H1 (cell line): ENCODE data around the gene SLC25A24. TPM values are rescaled to one million over a fixed set of nuclear protein-coding genes. Genes with fewer than 3 reads are reported as not detected.

Experiments used
- BACH1 ChIP-seq: IDR thresholded peaks from 2 replicates; pipeline ENCODE4 v1.6.1; 2012; ENCODE audit warnings: low read length, improper control_type of control experiment
- GABPA ChIP-seq: IDR thresholded peaks from 2 replicates; pipeline ENCODE4 v1.6.1; 2011; ENCODE audit warnings: mild to moderate bottlenecking, low read length, moderate library complexity, borderline replicate concordance; ENCODE audit not compliant: insufficient read depth
- KDM5A ChIP-seq: fragments of 200-600 bp; IDR thresholded peaks from 2 replicates; pipeline ENCODE4 v1.7.1; 2012; ENCODE audit warnings: mild to moderate bottlenecking, low read length, inconsistent platforms, mixed read lengths
- PHF8 ChIP-seq: fragments of 200-600 bp; sonication (generic); conservative IDR thresholded peaks from 2 replicates; pipeline ENCODE4 v1.7.1; 2012; ENCODE audit warnings: low read depth, mild to moderate bottlenecking, inconsistent platforms, low read length, moderate library complexity
- POLR2A ChIP-seq, 2 experiments: IDR thresholded peaks; 1 replicate in 1 of 2; 2 replicates in 1 of 2; pipeline ENCODE4 v1.6.1; 2011; ENCODE audit warnings: low read depth in 2 of 2, low read length in 2 of 2, mild to moderate bottlenecking in 2 of 2; ENCODE audit errors: control extremely low read depth in 1 of 2
- RAD21 ChIP-seq, 2 experiments: IDR thresholded peaks in 1 of 2; conservative IDR thresholded peaks in 1 of 2; 2 replicates each; pipeline ENCODE4 v1.6.1; 2011; ENCODE audit warnings: low read depth in 2 of 2, low read length in 2 of 2, improper control_type of control experiment in 1 of 2, inconsistent platforms in 1 of 2, mild to moderate bottlenecking in 1 of 2, moderate library complexity in 1 of 2
- SAP30 ChIP-seq: fragments of 300-600 bp; sonication (generic); IDR thresholded peaks from 2 replicates; pipeline ENCODE4 v1.7.1; 2012; ENCODE audit warnings: low read length, moderate library complexity, mild to moderate bottlenecking, inconsistent platforms; ENCODE audit not compliant: insufficient read depth, insufficient replicate concordance
- SP2 ChIP-seq: IDR thresholded peaks from 2 replicates; pipeline ENCODE4 v1.6.1; 2012; ENCODE audit warnings: mild to moderate bottlenecking, low read length, inconsistent platforms
- YY1 ChIP-seq: IDR thresholded peaks from 2 replicates; pipeline ENCODE4 v1.6.1; 2011; ENCODE audit warnings: low read depth, mild to moderate bottlenecking, low read length
- polyA plus RNA-seq, 7 experiments: library from polyadenylated mRNA; depleted of rRNA in 3 of 7; stranded (reverse) in 5 of 7; unstranded in 2 of 7; fragments of >200 nt in 5 of 7; fragments of 200-250 nt in 2 of 7; gene quantifications; 1 replicate in 5 of 7; 2 replicates in 1 of 7; 4 replicates in 1 of 7; pipeline versions ENCODE4 v1.2.1 to v1.2.3, GENCODE V29; 2011 to 2013; ENCODE audit warnings: missing spikeins in 2 of 7, mixed read lengths in 2 of 7
- total RNA-seq: library from RNA; stranded (reverse); fragmentation: NEBNext Ultra II Directional; extraction: Animal tissue kit (Norgen Biotek cat#: 25700); gene quantifications from 2 replicates; pipeline ENCODE4 v1.2.1, GENCODE V29; 2021
- TF ChIP-seq, protein P1 (sequence below): fragments of 300-600 bp; sonication (generic); IDR thresholded peaks from 2 replicates; pipeline ENCODE4 v1.7.1; 2012; ENCODE audit warnings: low read length, moderate library complexity, mild to moderate bottlenecking, inconsistent platforms; ENCODE audit not compliant: insufficient replicate concordance

The SLC25A24 gene
- total and polyA plus RNA-seq, 2 of the 8 experiments (the other 6 are each of a cell fraction or from before 2014, with no cell fraction given): 13.6 to 40.6 TPM

DNA sequence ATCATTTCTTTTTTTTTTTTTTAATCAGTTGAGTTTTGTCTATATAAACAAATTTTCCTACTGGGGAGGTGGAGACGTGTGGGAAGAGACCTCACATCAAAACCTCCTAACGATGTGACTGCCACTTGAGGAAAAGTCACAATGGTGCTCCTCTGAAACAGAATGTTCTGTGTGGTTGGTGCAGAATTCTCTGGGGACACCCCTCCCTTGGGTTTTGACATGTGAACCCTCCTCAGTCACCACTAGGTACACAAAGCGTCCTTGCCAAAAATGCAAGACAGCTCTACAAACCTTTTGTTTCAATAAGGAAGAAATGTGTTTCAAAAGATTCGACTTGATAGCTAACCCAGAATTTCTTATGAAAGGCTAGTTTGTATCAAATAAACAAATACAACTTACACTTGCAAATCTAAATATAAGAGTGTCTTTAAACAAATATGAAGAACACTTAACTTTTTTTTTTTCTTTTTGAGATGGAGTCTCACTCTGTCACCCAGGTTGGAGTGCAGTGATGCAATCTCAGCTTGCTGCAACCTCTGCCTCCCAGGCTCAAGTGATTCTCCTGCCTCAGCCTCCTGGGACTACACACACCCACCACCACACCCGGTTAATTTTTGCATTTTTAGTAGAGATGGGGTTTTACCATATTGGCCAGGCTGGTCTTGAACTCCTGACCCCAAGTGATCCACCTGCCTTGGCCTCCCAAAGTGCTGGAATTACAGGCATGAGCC is 9.3 kb downstream of the SLC25A24 start (continued):
- TF ChIP-seq, protein P1, sequence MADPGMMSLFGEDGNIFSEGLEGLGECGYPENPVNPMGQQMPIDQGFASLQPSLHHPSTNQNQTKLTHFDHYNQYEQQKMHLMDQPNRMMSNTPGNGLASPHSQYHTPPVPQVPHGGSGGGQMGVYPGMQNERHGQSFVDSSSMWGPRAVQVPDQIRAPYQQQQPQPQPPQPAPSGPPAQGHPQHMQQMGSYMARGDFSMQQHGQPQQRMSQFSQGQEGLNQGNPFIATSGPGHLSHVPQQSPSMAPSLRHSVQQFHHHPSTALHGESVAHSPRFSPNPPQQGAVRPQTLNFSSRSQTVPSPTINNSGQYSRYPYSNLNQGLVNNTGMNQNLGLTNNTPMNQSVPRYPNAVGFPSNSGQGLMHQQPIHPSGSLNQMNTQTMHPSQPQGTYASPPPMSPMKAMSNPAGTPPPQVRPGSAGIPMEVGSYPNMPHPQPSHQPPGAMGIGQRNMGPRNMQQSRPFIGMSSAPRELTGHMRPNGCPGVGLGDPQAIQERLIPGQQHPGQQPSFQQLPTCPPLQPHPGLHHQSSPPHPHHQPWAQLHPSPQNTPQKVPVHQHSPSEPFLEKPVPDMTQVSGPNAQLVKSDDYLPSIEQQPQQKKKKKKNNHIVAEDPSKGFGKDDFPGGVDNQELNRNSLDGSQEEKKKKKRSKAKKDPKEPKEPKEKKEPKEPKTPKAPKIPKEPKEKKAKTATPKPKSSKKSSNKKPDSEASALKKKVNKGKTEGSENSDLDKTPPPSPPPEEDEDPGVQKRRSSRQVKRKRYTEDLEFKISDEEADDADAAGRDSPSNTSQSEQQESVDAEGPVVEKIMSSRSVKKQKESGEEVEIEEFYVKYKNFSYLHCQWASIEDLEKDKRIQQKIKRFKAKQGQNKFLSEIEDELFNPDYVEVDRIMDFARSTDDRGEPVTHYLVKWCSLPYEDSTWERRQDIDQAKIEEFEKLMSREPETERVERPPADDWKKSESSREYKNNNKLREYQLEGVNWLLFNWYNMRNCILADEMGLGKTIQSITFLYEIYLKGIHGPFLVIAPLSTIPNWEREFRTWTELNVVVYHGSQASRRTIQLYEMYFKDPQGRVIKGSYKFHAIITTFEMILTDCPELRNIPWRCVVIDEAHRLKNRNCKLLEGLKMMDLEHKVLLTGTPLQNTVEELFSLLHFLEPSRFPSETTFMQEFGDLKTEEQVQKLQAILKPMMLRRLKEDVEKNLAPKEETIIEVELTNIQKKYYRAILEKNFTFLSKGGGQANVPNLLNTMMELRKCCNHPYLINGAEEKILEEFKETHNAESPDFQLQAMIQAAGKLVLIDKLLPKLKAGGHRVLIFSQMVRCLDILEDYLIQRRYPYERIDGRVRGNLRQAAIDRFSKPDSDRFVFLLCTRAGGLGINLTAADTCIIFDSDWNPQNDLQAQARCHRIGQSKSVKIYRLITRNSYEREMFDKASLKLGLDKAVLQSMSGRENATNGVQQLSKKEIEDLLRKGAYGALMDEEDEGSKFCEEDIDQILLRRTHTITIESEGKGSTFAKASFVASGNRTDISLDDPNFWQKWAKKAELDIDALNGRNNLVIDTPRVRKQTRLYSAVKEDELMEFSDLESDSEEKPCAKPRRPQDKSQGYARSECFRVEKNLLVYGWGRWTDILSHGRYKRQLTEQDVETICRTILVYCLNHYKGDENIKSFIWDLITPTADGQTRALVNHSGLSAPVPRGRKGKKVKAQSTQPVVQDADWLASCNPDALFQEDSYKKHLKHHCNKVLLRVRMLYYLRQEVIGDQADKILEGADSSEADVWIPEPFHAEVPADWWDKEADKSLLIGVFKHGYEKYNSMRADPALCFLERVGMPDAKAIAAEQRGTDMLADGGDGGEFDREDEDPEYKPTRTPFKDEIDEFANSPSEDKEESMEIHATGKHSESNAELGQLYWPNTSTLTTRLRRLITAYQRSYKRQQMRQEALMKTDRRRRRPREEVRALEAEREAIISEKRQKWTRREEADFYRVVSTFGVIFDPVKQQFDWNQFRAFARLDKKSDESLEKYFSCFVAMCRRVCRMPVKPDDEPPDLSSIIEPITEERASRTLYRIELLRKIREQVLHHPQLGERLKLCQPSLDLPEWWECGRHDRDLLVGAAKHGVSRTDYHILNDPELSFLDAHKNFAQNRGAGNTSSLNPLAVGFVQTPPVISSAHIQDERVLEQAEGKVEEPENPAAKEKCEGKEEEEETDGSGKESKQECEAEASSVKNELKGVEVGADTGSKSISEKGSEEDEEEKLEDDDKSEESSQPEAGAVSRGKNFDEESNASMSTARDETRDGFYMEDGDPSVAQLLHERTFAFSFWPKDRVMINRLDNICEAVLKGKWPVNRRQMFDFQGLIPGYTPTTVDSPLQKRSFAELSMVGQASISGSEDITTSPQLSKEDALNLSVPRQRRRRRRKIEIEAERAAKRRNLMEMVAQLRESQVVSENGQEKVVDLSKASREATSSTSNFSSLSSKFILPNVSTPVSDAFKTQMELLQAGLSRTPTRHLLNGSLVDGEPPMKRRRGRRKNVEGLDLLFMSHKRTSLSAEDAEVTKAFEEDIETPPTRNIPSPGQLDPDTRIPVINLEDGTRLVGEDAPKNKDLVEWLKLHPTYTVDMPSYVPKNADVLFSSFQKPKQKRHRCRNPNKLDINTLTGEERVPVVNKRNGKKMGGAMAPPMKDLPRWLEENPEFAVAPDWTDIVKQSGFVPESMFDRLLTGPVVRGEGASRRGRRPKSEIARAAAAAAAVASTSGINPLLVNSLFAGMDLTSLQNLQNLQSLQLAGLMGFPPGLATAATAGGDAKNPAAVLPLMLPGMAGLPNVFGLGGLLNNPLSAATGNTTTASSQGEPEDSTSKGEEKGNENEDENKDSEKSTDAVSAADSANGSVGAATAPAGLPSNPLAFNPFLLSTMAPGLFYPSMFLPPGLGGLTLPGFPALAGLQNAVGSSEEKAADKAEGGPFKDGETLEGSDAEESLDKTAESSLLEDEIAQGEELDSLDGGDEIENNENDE: no peak
- TF ChIP-seq PHF8: no peak
- TF ChIP-seq POLR2A (IDR thresholded peaks at IDR 0.05; ENCODE audit: control extremely low read depth in 1 of 2, low read depth in 2 of 2, low read length in 2 of 2): no peak
- no peak for TF ChIP-seq SP2
- TF ChIP-seq GABPA: no peak
- TF ChIP-seq YY1: no peak
- TF ChIP-seq RAD21 (IDR thresholded peaks at IDR 0.05 in 1 of 2, conservative IDR thresholded peaks at IDR 0.05 in 1 of 2; ENCODE audit: low read depth in 2 of 2, low read length in 2 of 2): no peak
- no peak for TF ChIP-seq KDM5A
- no peak for TF ChIP-seq BACH1
- no peak for TF ChIP-seq SAP30
